ENCODE data around the gene SMPD2. TPM values are rescaled to one million over a fixed set of nuclear protein-coding genes. Genes with fewer than 3 reads are reported as not detected.

SMPD2 gene
- total RNA-seq, 1 donor from 2014 or later = 9.8 TPM

- Mint-ChIP-seq H3K36me3 (no peaks in the 10 kb centered on the region), H3K9me3 (no peaks in the 10 kb centered on the region), H3K4me1 (peaks cover 5% of the 10 kb centered on the region), H3K27me3 (ENCODE audit: low read depth) (no peaks in the 10 kb centered on the region), H3K27ac (no peak overlapping the region), H3K4me3 (no peak overlapping the region)
- TF ChIP-seq CTCF (IDR thresholded peaks at IDR 0.05; ENCODE audit: unreplicated experiment) = no peak
- no peak for DNase-seq (ENCODE audit: low spot score in 2 of 2, unreplicated experiment in 2 of 2)
Observed at GRCh38 chr6:109428889-109429477, 11.5 kb upstream of the SMPD2 start.

GRCh38 chr6:109429496-109429895 lies 11.0 kb upstream of the SMPD2 start:
- Mint-ChIP-seq H3K4me3 (no peak overlapping the region), H3K36me3 (no peaks in the 10 kb centered on the region), H3K27ac (no peak overlapping the region), H3K4me1 (peaks cover 5% of the 10 kb centered on the region), H3K9me3 (no peaks in the 10 kb centered on the region), H3K27me3 (ENCODE audit: low read depth) (no peaks in the 10 kb centered on the region)
- no peak for TF ChIP-seq CTCF (IDR thresholded peaks at IDR 0.05; ENCODE audit: unreplicated experiment)
- DNase-seq (ENCODE audit: low spot score in 2 of 2, unreplicated experiment in 2 of 2) = no peak

- DNase-seq (ENCODE audit: low spot score in 2 of 2, unreplicated experiment in 2 of 2) = no peak
- no peaks in the 10 kb centered on the region for H3K9me3 Mint-ChIP-seq
- H3K4me1 Mint-ChIP-seq = peaks cover under 1% of the 10 kb centered on the region
- H3K4me3 Mint-ChIP-seq = no peak overlapping the region
- no peak overlapping the region for H3K27ac Mint-ChIP-seq
- no peak for TF ChIP-seq CTCF (IDR thresholded peaks at IDR 0.05; ENCODE audit: unreplicated experiment)
- no peaks in the 10 kb centered on the region for H3K27me3 Mint-ChIP-seq (ENCODE audit: low read depth)
- peaks cover 3% of the 10 kb centered on the region for H3K36me3 Mint-ChIP-seq
Observed at GRCh38 chr6:109434456-109434855, 6.1 kb upstream of the SMPD2 start.

GRCh38 chr6:109436041-109436440 lies 4.5 kb upstream of the SMPD2 start:
- peaks cover 3% of the 10 kb centered on the region for H3K36me3 Mint-ChIP-seq
- DNase-seq (ENCODE audit: low spot score in 2 of 2, unreplicated experiment in 2 of 2) = no peak
- H3K4me1 Mint-ChIP-seq = peaks cover 4% of the 10 kb centered on the region
- no peaks in the 10 kb centered on the region for H3K9me3 Mint-ChIP-seq
- no peak for TF ChIP-seq CTCF (IDR thresholded peaks at IDR 0.05; ENCODE audit: unreplicated experiment)
- no peaks in the 10 kb centered on the region for H3K27me3 Mint-ChIP-seq (ENCODE audit: low read depth)
- no peak overlapping the region for H3K4me3 Mint-ChIP-seq
- H3K27ac Mint-ChIP-seq = no peak overlapping the region

- Mint-ChIP-seq H3K27ac (peak overlapping the region; percentile 96), H3K9me3 (no peaks in the 10 kb centered on the region), H3K27me3 (ENCODE audit: low read depth) (no peaks in the 10 kb centered on the region), H3K36me3 (peaks cover 5% of the 10 kb centered on the region), H3K4me1 (peaks cover 18% of the 10 kb centered on the region), H3K4me3 (peak overlapping the region; percentile 94)
- no peak for TF ChIP-seq CTCF (IDR thresholded peaks at IDR 0.05; ENCODE audit: unreplicated experiment)
- DNase-seq (ENCODE audit: low spot score in 2 of 2, unreplicated experiment in 2 of 2) = peak in 1 of 2 experiments; percentile 60
Observed at GRCh38 chr6:109441069-109441816, 719 bp downstream of the SMPD2 start.

Data from mesothelial cell of epicardium (in vitro differentiated cells).